Measurements from ENCODE around the gene TSPO2. TPM values are rescaled to one million over a fixed set of nuclear protein-coding genes. Genes with fewer than 3 reads are reported as not detected.
A peak's percentile ranks its signal among the peaks of the same experiment; 100 is the strongest.

The TSPO2 gene
- total and polyA plus RNA-seq, 2 of the 13 experiments (the other 11 are each of a cell fraction or from before 2014, with no cell fraction given): 0.55 TPM; not detected in 1

GRCh38 chr6:41065550-41066026 is 23.3 kb downstream of the TSPO2 start (continued):
- TF ChIP-seq ZSCAN9 (CRISPR knock-in tag; IDR thresholded peaks at IDR 0.05; ENCODE audit: borderline replicate concordance) (peak; percentile 46; the same call in 1 of the 2 replicates), ARID2 (CRISPR knock-in tag; IDR thresholded peaks at IDR 0.05; ENCODE audit: borderline replicate concordance) (no peak), ADNP (CRISPR knock-in tag; IDR thresholded peaks at IDR 0.05) (no peak), ZBTB43 (CRISPR knock-in tag; conservative IDR thresholded peaks at IDR 0.05) (peak; percentile 61; the same call in 1 of the 2 replicates), MTA3 (CRISPR knock-in tag; IDR thresholded peaks at IDR 0.05) (no peak), ZNF547 (CRISPR knock-in tag; IDR thresholded peaks at IDR 0.05) (no peak), ZNF367 (CRISPR knock-in tag; IDR thresholded peaks at IDR 0.05; ENCODE audit: borderline replicate concordance) (no peak), ZNF33A (CRISPR knock-in tag; IDR thresholded peaks at IDR 0.05; ENCODE audit: borderline replicate concordance) (no peak), HOXA7 (CRISPR knock-in tag; IDR thresholded peaks at IDR 0.05) (no peak), ZNF251 (CRISPR knock-in tag; IDR thresholded peaks at IDR 0.05) (no peak), ZNF782 (CRISPR knock-in tag; IDR thresholded peaks at IDR 0.05; ENCODE audit: borderline replicate concordance) (no peak), ZFX (CRISPR knock-in tag; IDR thresholded peaks at IDR 0.05; ENCODE audit: low read depth) (no peak), SRSF9 (IDR thresholded peaks at IDR 0.05; ENCODE audit: borderline replicate concordance, insufficient read depth, low read depth, low read length, poor library complexity, severe bottlenecking) (no peak), ZNF337 (CRISPR knock-in tag; IDR thresholded peaks at IDR 0.05; ENCODE audit: borderline replicate concordance, low read depth) (no peak), ZNF3 (CRISPR knock-in tag; IDR thresholded peaks at IDR 0.05) (no peak), ZNF282 (IDR thresholded peaks at IDR 0.05; ENCODE audit: partially characterized antibody) (no peak), E2F2 (CRISPR knock-in tag; IDR thresholded peaks at IDR 0.05; ENCODE audit: borderline replicate concordance) (no peak), NR2F6 (IDR thresholded peaks at IDR 0.05) (peak; percentile 92), NR2F6 (CRISPR knock-in tag; IDR thresholded peaks at IDR 0.05) (peak; percentile 85), ATF7-NPFF (CRISPR knock-in tag; IDR thresholded peaks at IDR 0.05; ENCODE audit: low read depth) (no peak), SP140L (CRISPR knock-in tag; IDR thresholded peaks at IDR 0.05; ENCODE audit: borderline replicate concordance) (no peak), ZNF777 (CRISPR knock-in tag; IDR thresholded peaks at IDR 0.05) (no peak), SP4 (CRISPR knock-in tag; IDR thresholded peaks at IDR 0.05) (no peak), GABPB1 (CRISPR knock-in tag; IDR thresholded peaks at IDR 0.05) (no peak), NR2C2 (CRISPR knock-in tag; IDR thresholded peaks at IDR 0.05; ENCODE audit: borderline replicate concordance) (peak; percentile 45; the same call in 1 of the 2 replicates), ZNF44 (CRISPR knock-in tag; IDR thresholded peaks at IDR 0.05) (no peak), SRF (IDR thresholded peaks at IDR 0.05; ENCODE audit: low read depth, low read length) (no peak), ZNF274 (CRISPR knock-in tag; IDR thresholded peaks at IDR 0.05) (no peak)
- TF ChIP-seq, protein P1, sequence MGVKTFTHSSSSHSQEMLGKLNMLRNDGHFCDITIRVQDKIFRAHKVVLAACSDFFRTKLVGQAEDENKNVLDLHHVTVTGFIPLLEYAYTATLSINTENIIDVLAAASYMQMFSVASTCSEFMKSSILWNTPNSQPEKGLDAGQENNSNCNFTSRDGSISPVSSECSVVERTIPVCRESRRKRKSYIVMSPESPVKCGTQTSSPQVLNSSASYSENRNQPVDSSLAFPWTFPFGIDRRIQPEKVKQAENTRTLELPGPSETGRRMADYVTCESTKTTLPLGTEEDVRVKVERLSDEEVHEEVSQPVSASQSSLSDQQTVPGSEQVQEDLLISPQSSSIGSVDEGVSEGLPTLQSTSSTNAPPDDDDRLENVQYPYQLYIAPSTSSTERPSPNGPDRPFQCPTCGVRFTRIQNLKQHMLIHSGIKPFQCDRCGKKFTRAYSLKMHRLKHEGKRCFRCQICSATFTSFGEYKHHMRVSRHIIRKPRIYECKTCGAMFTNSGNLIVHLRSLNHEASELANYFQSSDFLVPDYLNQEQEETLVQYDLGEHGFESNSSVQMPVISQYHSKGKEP (CRISPR knock-in tag; IDR thresholded peaks at IDR 0.05): no peak
- TF ChIP-seq, protein P2, sequence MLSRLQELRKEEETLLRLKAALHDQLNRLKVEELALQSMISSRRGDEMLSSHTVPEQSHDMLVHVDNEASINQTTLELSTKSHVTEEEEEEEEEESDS (CRISPR knock-in tag; IDR thresholded peaks at IDR 0.05; ENCODE audit: borderline replicate concordance): no peak

All from HepG2 (cell line).